Keratinocyte (primary cell): ENCODE measurements around the gene EVL. TPM values are rescaled to one million over a fixed set of nuclear protein-coding genes. Genes with fewer than 3 reads are reported as not detected.

Source experiments
- DNase-seq: peaks from one replicate; pipeline ENCODE4 v3.0.0-alpha.2; 2011; ENCODE audit warnings: low read depth, missing footprints, low spot score
- FAIRE-seq: peaks from 2 replicates; lab custom pipeline; 2011; peaks lifted over from hg19 to GRCh38; lab: Jason Lieb, UNC
- H2AFZ ChIP-seq: 2 replicates; pipeline ENCODE4 v1.6.0; 2012; ENCODE audit warnings: low read length, control low read depth, inconsistent platforms; ENCODE audit not compliant: control insufficient read depth
- H3K27ac ChIP-seq: 2 replicates; pipeline ENCODE4 v1.5.1; 2011; ENCODE audit warnings: low read length; ENCODE audit not compliant: control insufficient read depth, insufficient read depth
- H3K27me3 ChIP-seq: 3 replicates; pipeline ENCODE4 v1.6.0; 2011; ENCODE audit warnings: low read length; ENCODE audit not compliant: control insufficient read depth, insufficient read depth; ENCODE audit errors: extremely low read depth
- H3K36me3 ChIP-seq, 2 experiments: 2 replicates in 1 of 2; 3 replicates in 1 of 2; pipeline ENCODE4 v1.5.1; 2011; ENCODE audit warnings: low read length in 2 of 2, mild to moderate bottlenecking in 1 of 2; ENCODE audit not compliant: control insufficient read depth in 2 of 2, insufficient read depth in 2 of 2; ENCODE audit errors: extremely low read depth in 1 of 2
- H3K4me1 ChIP-seq: 3 replicates; pipeline ENCODE4 v1.5.1; 2011; ENCODE audit warnings: low read length; ENCODE audit not compliant: control insufficient read depth, insufficient read depth; ENCODE audit errors: extremely low read depth
- H3K4me2 ChIP-seq: 3 replicates; pipeline ENCODE4 v1.6.0; 2011; ENCODE audit warnings: low read depth, low read length; ENCODE audit not compliant: control insufficient read depth, insufficient read depth; ENCODE audit errors: extremely low read depth
- H3K4me3 ChIP-seq, 3 experiments: fragments of 200-600 bp in 1 of 3; sonication (generic) in 1 of 3; 2 replicates in 2 of 3; 3 replicates in 1 of 3; pipeline ENCODE4 v1.5.1; 2011 to 2016; ENCODE audit warnings: low read length in 3 of 3, mild to moderate bottlenecking in 3 of 3, control low read depth in 2 of 3, inconsistent platforms in 1 of 3, low read depth in 1 of 3, mixed read lengths in 1 of 3, mixed run types in 1 of 3, moderate library complexity in 1 of 3; ENCODE audit not compliant: control insufficient read depth in 2 of 3, insufficient read depth in 2 of 3; ENCODE audit errors: extremely low read depth in 1 of 3
- H3K79me2 ChIP-seq: 2 replicates; pipeline ENCODE4 v1.6.0; 2012; ENCODE audit warnings: low read length; ENCODE audit not compliant: control insufficient read depth, insufficient read depth
- H3K9ac ChIP-seq: 3 replicates; pipeline ENCODE4 v1.6.0; 2011; ENCODE audit warnings: low read length; ENCODE audit not compliant: control insufficient read depth, insufficient read depth; ENCODE audit errors: extremely low read depth
- H3K9me1 ChIP-seq: 3 replicates; pipeline ENCODE4 v1.6.0; 2011; ENCODE audit warnings: low read length; ENCODE audit not compliant: control insufficient read depth, insufficient read depth; ENCODE audit errors: extremely low read depth
- H3K9me3 ChIP-seq: 2 replicates; pipeline ENCODE4 v1.5.1; 2012; ENCODE audit warnings: low read depth, low read length; ENCODE audit not compliant: control insufficient read depth
- H4K20me1 ChIP-seq: 3 replicates; pipeline ENCODE4 v1.6.0; 2011; ENCODE audit warnings: low read length; ENCODE audit not compliant: control insufficient read depth, insufficient read depth; ENCODE audit errors: extremely low read depth
- CTCF ChIP-seq, 3 experiments: IDR thresholded peaks in 1 of 3; conservative IDR thresholded peaks in 1 of 3; optimal IDR thresholded peaks in 1 of 3; 2 replicates in 2 of 3; 3 replicates in 1 of 3; pipeline versions ENCODE3 to v1.5.1; 2011; ENCODE audit warnings: low read length in 3 of 3, mild to moderate bottlenecking in 3 of 3, moderate library complexity in 2 of 3, control low read depth in 1 of 3, inconsistent platforms in 1 of 3; ENCODE audit not compliant: insufficient read depth in 2 of 3; ENCODE audit errors: extremely low read depth in 1 of 3
- EZH2 ChIP-seq: IDR thresholded peaks from one replicate; pipeline ENCODE4 v1.6.1; 2012; ENCODE audit warnings: inconsistent platforms, mild to moderate bottlenecking, low read length, moderate library complexity
- dilution Hi-C: fragments of 300-500 bp; cut with MboI; formaldehyde crosslinking; loops from one replicate; pipeline ENCODE4 v1.7.0; 2020; ENCODE audit warnings: low sequenced_read_pairs; ENCODE audit not compliant: extremely low pct_ligation_motif_present
- polyA plus RNA-seq, 5 experiments: library from polyadenylated mRNA; depleted of rRNA in 3 of 5; stranded (reverse) in 3 of 5; stranded (forward) in 1 of 5; unstranded in 1 of 5; fragments of >200 nt; gene quantifications; 1 replicate in 1 of 5; 2 replicates in 3 of 5; 3 replicates in 1 of 5; pipeline versions ENCODE4 v1.2.1 to v1.2.3, GENCODE V29; 2011 to 2012; ENCODE audit warnings: missing spikeins in 2 of 5, low read depth in 1 of 5, low replicate concordance in 1 of 5

Gene EVL
- polyA plus RNA-seq, 1 donor (not counting 4 experiments of a cell fraction or from before 2014, with no cell fraction given): 12.0 TPM

GRCh38 chr14:100051103-100051502 is 14.1 kb upstream of the EVL start:
- Histone ChIP-seq H3K4me2 (no peak overlapping the region), H3K9me1 (no peaks in the 10 kb centered on the region), H3K27me3 (no peaks in the 10 kb centered on the region), H3K4me1 (no peaks in the 10 kb centered on the region), H3K27ac (no peak overlapping the region), H3K36me3 (no peaks in the 10 kb centered on the region), H4K20me1 (no peaks in the 10 kb centered on the region), H3K9ac (no peak overlapping the region), H3K9me3 (no peaks in the 10 kb centered on the region), H3K79me2 (no peaks in the 10 kb centered on the region), H2AFZ (no peak overlapping the region), H3K4me3 (no peak overlapping the region)
- TF ChIP-seq EZH2: no peak
- no peak for TF ChIP-seq CTCF (optimal IDR thresholded peaks at IDR 0.05 in 1 of 3, IDR thresholded peaks at IDR 0.05 in 1 of 3, conservative IDR thresholded peaks at IDR 0.05 in 1 of 3; ENCODE audit: extremely low read depth in 1 of 3, insufficient read depth in 2 of 3, low read length in 3 of 3)
- DNase-seq (no peak), FAIRE-seq (no peak)
- dilution Hi-C loops: no loop called here

GRCh38 chr14:100051543-100051942 is 13.7 kb upstream of the EVL start:
- H3K9me3 ChIP-seq: no peaks in the 10 kb centered on the region
- no peak overlapping the region for H2AFZ ChIP-seq
- no peak overlapping the region for H3K9ac ChIP-seq
- H3K4me3 ChIP-seq: no peak overlapping the region
- DNase-seq (no peak), FAIRE-seq (no peak)
- no peaks in the 10 kb centered on the region for H3K27me3 ChIP-seq
- no peaks in the 10 kb centered on the region for H3K36me3 ChIP-seq
- no peak overlapping the region for H3K27ac ChIP-seq
- no peaks in the 10 kb centered on the region for H3K4me1 ChIP-seq
- H3K9me1 ChIP-seq: no peaks in the 10 kb centered on the region
- TF ChIP-seq CTCF (optimal IDR thresholded peaks at IDR 0.05 in 1 of 3, IDR thresholded peaks at IDR 0.05 in 1 of 3, conservative IDR thresholded peaks at IDR 0.05 in 1 of 3; ENCODE audit: extremely low read depth in 1 of 3, insufficient read depth in 2 of 3, low read length in 3 of 3): no peak
- no peak for TF ChIP-seq EZH2
- dilution Hi-C loops: no loop called here
- no peaks in the 10 kb centered on the region for H4K20me1 ChIP-seq
- no peak overlapping the region for H3K4me2 ChIP-seq
- H3K79me2 ChIP-seq: no peaks in the 10 kb centered on the region
